ENCODE measurements around the gene CEP131. TPM values are rescaled to one million over a fixed set of nuclear protein-coding genes. Genes with fewer than 3 reads are reported as not detected.

CEP131 gene
- total RNA-seq, 1 donor from 2014 or later = 26.2 TPM

GRCh38 chr17:81235822-81236740 is 13.3 kb upstream of the CEP131 start:
- H3K36me3 ChIP-seq (ENCODE audit: control insufficient read depth, insufficient read depth, low read length) = no peaks in the 10 kb centered on the region
- no peak for TF ChIP-seq CTCF (IDR thresholded peaks at IDR 0.05; ENCODE audit: insufficient read depth, low read length, poor library complexity, severe bottlenecking)
- no peak for DNase-seq (ENCODE audit: low read depth)
- no peaks in the 10 kb centered on the region for H3K27me3 ChIP-seq (ENCODE audit: control insufficient read depth, insufficient read depth, low read length)
- no peak overlapping the region for H3K4me3 ChIP-seq (ENCODE audit: low read depth, low read length)

- Histone ChIP-seq H3K27me3 (ENCODE audit: control insufficient read depth, insufficient read depth, low read length) (no peaks in the 10 kb centered on the region), H3K4me3 (ENCODE audit: low read depth, low read length) (no peak overlapping the region), H3K36me3 (ENCODE audit: control insufficient read depth, insufficient read depth, low read length) (no peaks in the 10 kb centered on the region)
- DNase-seq (ENCODE audit: low read depth) = no peak
- no peak for TF ChIP-seq CTCF (IDR thresholded peaks at IDR 0.05; ENCODE audit: insufficient read depth, low read length, poor library complexity, severe bottlenecking)
Observed at GRCh38 chr17:81234940-81235821, 12.4 kb upstream of the CEP131 start.

GRCh38 chr17:81234506-81234855 is 11.7 kb upstream of the CEP131 start:
- Histone ChIP-seq H3K27me3 (ENCODE audit: control insufficient read depth, insufficient read depth, low read length) (no peaks in the 10 kb centered on the region), H3K4me3 (ENCODE audit: low read depth, low read length) (no peak overlapping the region), H3K36me3 (ENCODE audit: control insufficient read depth, insufficient read depth, low read length) (no peaks in the 10 kb centered on the region)
- DNase-seq (ENCODE audit: low read depth) = no peak
- no peak for TF ChIP-seq CTCF (IDR thresholded peaks at IDR 0.05; ENCODE audit: insufficient read depth, low read length, poor library complexity, severe bottlenecking)

- no peak for TF ChIP-seq CTCF (IDR thresholded peaks at IDR 0.05; ENCODE audit: insufficient read depth, low read length, poor library complexity, severe bottlenecking)
- Histone ChIP-seq H3K36me3 (ENCODE audit: control insufficient read depth, insufficient read depth, low read length) (no peaks in the 10 kb centered on the region), H3K27me3 (ENCODE audit: control insufficient read depth, insufficient read depth, low read length) (no peaks in the 10 kb centered on the region), H3K4me3 (ENCODE audit: low read depth, low read length) (no peak overlapping the region)
- no peak for DNase-seq (ENCODE audit: low read depth)
Observed at GRCh38 chr17:81233811-81234505, 11.2 kb upstream of the CEP131 start.

GRCh38 chr17:81233316-81233715 is 10.6 kb upstream of the CEP131 start:
- no peaks in the 10 kb centered on the region for H3K36me3 ChIP-seq (ENCODE audit: control insufficient read depth, insufficient read depth, low read length)

More at GRCh38 chr17:81233316-81233715, 10.6 kb upstream of the CEP131 start:
- H3K4me3 ChIP-seq (ENCODE audit: low read depth, low read length) = no peak overlapping the region
- DNase-seq (ENCODE audit: low read depth) = no peak
- TF ChIP-seq CTCF (IDR thresholded peaks at IDR 0.05; ENCODE audit: insufficient read depth, low read length, poor library complexity, severe bottlenecking) = no peak
- H3K27me3 ChIP-seq (ENCODE audit: control insufficient read depth, insufficient read depth, low read length) = no peaks in the 10 kb centered on the region
